Activated T-helper 1 cell treated with anti-CD3 and anti-CD28 coated beads, Interleukin-2, amount 50 U/mL, for 16 hours (primary cell): ENCODE results near the gene DCAF11.
A peak's percentile ranks its signal among the peaks of the same experiment; 100 is the strongest.
"Not testable (repeated sequence)": the region's sequence is repeated elsewhere in the genome, so short reads cannot be mapped to it uniquely, and the experiment has no call there.

ENCODE experiments used
- DNase-seq, 2 donors: peaks; one replicate each; pipeline ENCODE4 v3.0.0-alpha.2; 2020; ENCODE audit warnings: low read depth in 1 of 2, low spot score in 1 of 2

DCAF11 gene

GRCh38 chr14:24095271-24096068 is 19.1 kb upstream of the DCAF11 start:
- DNase-seq: peak in 1 of 2 donors; percentile 36

GRCh38 chr14:24096545-24097181 is 17.9 kb upstream of the DCAF11 start:
- no peak for DNase-seq

GRCh38 chr14:24098229-24098926 is 16.2 kb upstream of the DCAF11 start:
- no peak for DNase-seq

GRCh38 chr14:24098927-24099813 is 15.4 kb upstream of the DCAF11 start:
- DNase-seq: no peak

GRCh38 chr14:24100197-24100981 is 14.2 kb upstream of the DCAF11 start:
- DNase-seq: no peak

GRCh38 chr14:24100982-24101494 is 13.5 kb upstream of the DCAF11 start:
- DNase-seq: no peak

- no peak for DNase-seq
Measured at GRCh38 chr14:24102357-24103048, 12.1 kb upstream of the DCAF11 start.

- no peak for DNase-seq
Measured at GRCh38 chr14:24103451-24103850, 11.1 kb upstream of the DCAF11 start.

GRCh38 chr14:24105609-24106239 is 8.9 kb upstream of the DCAF11 start:
- DNase-seq: not testable (repeated sequence)

- DNase-seq: no peak
Measured at GRCh38 chr14:24106672-24107271, 7.8 kb upstream of the DCAF11 start.

GRCh38 chr14:24108336-24108874 is 6.2 kb upstream of the DCAF11 start:
- DNase-seq: no peak

- DNase-seq: no peak
Measured at GRCh38 chr14:24110060-24110459, 4.5 kb upstream of the DCAF11 start.

- no peak for DNase-seq
Measured at GRCh38 chr14:24110523-24110922, 4.1 kb upstream of the DCAF11 start.

- DNase-seq: no peak
Measured at GRCh38 chr14:24113379-24113800, 1.2 kb upstream of the DCAF11 start.

- DNase-seq: peak; percentile 54 to 59
Measured at GRCh38 chr14:24113801-24114531, 611 bp upstream of the DCAF11 start.

GRCh38 chr14:24115422-24116127 is 998 bp downstream of the DCAF11 start:
- DNase-seq: no peak
